Gastroesophageal sphincter (tissue), 3 donors: ENCODE data around the gene DKKL1.

Experiments used
- CTCF ChIP-seq, 4 experiments: fragments of 200-600 bp in 2 of 4; fragments of 450-650 bp in 2 of 4; sonication (generic) in 1 of 4; IDR thresholded peaks; one replicate each; pipeline ENCODE4 v1.5.1; 2017 to 2019; ENCODE audit warnings: antibody characterized with exemption in 4 of 4, mild to moderate bottlenecking in 2 of 4, moderate library complexity in 2 of 4
- POLR2A ChIP-seq, 2 donors: fragments of 450-650 bp; IDR thresholded peaks; one replicate each; pipeline ENCODE4 v1.6.1; 2017; ENCODE audit warnings: antibody characterized with exemption in 2 of 2, mild to moderate bottlenecking in 2 of 2, moderate library complexity in 1 of 2
- POLR2AphosphoS5 ChIP-seq: sonication (generic); formaldehyde crosslinking; IDR thresholded peaks from one replicate; pipeline ENCODE4 v1.6.1; 2017; ENCODE audit warnings: antibody characterized with exemption

GRCh38 chr19:49415810-49416200, 52.1 kb downstream of the DKKL1 start:
- TF ChIP-seq CTCF (IDR thresholded peaks at IDR 0.05) (no peak), POLR2A (IDR thresholded peaks at IDR 0.05) (no peak), POLR2AphosphoS5 (no peak)
